ENCODE measurements around the gene XRCC4.
"Not testable (repeated sequence)": the region's sequence is repeated elsewhere in the genome, so short reads cannot be mapped to it uniquely, and the experiment has no call there.

XRCC4 gene

DNA sequence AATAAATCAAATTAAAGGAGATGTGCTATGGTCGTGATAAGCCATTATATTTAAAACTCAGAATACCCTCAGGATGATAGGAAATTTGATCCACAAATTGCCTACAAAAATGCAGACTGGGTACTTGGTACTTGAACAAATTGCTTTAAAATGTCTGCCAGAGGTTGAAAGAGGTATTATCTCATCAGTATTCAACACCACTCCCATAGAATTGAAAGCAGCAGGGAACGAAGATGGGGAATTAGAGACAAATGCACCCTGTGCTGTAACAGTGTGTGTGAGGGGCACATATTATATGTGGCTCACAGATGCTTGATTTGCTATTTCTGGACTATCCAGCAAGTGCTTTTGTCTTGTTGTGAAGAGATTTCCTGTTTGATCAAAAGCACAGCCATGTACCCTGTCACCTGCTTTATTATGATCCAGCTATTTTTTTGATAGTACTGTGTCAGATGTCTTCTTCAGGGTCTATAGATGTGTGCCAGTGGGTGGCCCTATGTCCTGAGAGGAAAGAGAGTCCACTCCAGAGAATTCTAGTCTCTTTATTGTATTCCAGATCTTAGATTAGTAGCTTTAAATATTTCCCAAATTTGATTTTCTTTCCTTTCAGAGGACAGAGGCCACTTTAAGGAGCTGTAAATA is 120.1 kb downstream of the XRCC4 start:
- DNase-seq, result no peak

DNA sequence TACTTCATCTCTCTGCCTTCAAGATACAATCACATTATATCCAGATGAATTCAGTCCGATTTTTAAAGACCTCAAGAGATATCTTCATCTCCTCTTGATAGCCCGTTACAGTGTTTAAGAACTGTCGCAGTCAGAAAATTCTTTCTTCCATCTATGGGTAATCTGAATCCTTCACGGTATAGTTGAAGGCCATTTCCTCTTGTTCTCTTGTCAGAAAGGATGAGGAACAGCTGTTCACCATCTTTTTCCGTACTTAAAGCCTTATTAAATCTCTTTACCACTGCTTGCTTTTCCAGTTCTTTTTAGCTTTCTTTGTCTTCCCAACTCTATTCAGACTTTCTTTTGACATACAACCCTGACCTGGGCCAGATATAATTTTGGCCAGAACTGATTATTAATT is 121.8 kb downstream of the XRCC4 start:
- no peak for DNase-seq

- no peak for DNase-seq
Observed at GRCh38 chr5:83204651-83205050, 127.3 kb downstream of the XRCC4 start.

GRCh38 chr5:83209963-83210362 is 132.6 kb downstream of the XRCC4 start:
- no peak for DNase-seq

GRCh38 chr5:83219077-83219476 is 141.7 kb downstream of the XRCC4 start:
- DNase-seq, result no peak

DNA sequence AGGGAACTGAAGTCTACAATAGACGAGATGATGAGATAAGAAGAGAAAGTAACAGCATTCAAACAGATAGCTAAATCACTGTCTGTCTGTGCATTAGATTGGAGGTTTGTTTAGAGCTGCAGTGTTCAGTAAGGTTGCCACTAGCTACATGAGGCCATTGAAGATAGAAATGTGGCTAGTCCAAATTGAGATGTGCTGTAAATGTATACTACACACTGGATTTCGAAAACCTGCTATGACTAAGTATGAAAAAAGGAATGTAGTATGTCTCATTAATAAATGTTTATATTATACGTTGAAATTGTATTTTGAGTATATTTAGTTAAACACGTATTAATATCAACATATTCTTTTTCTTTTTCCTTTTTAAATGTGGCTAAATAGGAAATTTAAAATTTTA is 142.1 kb downstream of the XRCC4 start:
- no peak for DNase-seq

DNA sequence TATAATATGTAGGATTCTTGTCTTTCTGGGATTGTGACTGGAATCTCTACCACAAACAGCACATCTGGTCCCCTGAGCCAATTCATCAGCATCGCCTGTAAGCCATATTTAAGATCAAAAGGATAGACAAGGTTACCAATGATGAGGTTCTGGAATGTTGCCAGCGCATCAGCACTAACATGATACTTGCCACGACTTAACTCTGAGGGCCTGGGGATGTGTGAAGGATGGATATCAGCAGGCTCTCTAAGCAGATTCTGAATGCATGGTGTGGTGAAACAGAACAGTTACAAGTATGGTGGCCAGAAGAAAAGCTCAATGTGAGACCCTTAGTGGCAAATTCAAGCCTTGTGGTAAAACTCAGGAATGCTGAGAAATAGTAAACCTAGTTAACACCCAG is 143.0 kb downstream of the XRCC4 start:
- DNase-seq, result no peak

DNA sequence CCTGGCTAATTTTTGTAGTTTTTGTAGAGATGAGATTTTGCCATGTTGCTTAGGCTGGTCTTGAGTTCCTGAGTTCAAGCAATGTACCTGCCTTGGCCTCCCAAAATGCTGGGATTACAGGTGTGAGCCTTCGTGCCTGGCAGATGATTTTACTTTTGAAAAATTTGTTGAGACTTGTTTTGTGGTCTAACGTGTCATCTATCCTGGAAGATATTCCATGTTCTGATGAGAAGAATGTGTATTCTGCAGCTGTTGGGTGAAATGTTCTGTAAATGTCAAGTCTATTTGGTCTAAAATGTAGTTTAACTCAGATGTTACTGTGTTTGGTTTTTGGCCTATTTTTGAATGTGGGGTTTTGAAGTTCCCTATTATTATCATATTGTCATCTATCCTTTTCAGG is 145.6 kb downstream of the XRCC4 start:
- DNase-seq, result no peak

DNA sequence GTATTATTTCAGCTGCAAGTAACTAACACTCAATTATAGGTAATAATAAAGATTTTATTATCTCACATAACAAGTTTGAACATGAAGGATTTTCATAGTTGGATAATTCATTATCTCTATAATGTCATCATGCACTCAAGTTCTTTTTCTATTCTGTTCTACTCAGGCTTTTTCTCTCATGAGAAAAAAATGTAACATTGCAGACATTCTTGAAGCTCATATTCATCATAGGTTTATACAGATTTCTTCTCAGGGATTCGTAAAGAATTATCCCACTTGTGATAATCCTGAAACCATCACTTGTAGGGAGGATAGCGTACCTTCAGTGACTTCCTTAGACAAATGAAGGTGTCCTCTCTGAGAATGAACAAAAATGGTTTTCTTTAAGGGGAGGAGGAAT is 150.3 kb downstream of the XRCC4 start:
- no peak for DNase-seq

DNA sequence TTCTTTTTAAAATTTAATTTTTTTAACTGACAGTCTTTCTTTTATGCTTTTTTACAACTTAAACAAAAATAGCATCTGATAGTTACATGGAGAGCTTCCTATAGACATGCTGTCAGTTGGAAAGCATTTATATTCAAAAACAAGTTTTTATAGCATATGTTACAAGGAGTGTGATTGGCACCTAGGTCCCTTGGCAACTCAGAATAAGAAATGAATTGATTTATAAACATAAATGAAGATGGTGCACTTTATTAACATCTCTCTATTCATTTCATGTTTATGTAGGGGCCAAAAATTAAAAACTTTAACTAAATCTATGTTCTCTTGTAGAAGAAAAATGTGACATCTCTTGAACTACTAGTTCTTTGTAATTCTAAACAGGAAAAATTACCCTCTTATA is 153.2 kb downstream of the XRCC4 start:
- no peak for DNase-seq

- no peak for DNase-seq
Observed at GRCh38 chr5:83244516-83244915, 167.2 kb downstream of the XRCC4 start.

DNA sequence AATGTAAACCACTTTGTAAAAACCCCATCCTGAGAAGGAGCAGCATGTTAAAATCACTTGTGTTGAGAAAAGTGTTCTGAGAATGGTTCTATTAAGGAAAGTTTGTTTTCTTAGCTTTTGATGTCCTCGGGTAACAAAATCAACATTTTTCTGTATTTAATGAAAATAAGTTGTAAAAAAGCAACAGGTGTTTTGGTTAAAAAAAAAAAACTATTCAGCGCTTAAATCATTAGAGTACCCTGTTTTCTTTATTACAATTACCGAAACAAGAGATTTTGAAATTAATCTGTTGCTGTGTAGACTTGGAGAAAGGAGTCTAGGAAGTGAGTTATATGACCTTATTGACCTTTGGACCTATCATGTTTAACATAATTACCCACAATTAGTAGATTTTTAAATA is 167.7 kb downstream of the XRCC4 start:
- DNase-seq, result no peak

DNA sequence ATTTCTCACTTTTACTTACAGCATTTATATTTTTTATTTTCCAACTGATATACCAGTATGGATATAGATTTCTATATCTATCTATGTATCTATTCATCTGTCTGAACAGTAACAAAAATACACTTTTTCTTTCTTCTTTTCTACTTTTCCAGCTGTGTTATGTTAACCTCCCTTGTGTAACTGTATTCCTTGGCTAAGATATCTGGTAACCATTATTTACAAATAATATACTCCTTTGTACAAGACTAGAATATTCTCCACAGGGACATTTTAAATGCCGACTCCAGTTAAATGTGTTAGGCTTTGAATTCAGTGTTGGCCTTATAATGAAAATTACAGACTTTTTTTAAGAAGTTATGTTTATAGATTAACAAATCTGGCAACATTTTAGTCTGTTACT is 168.7 kb downstream of the XRCC4 start:
- no peak for DNase-seq

GRCh38 chr5:83249156-83249555 is 171.8 kb downstream of the XRCC4 start:
- DNase-seq, result no peak

DNA sequence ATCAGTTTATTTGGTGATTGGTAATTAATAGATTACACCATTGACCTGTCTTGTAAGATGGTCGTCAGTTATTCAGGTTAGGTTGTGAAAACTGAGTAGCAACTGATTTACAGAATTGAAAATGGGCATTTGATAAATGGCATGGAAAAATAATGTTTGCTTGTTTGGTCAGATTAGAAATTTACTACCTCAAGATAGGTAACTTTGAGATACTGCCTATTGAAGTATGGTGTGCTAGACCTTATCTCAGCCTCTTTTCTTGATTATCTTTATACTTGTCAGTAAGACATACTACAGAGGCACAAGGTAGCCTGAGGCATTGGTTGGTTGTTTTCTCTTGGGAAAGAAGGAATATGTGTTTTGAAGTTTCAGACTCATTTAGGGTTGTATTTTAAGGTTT is 174.5 kb downstream of the XRCC4 start:
- no peak for DNase-seq

DNA sequence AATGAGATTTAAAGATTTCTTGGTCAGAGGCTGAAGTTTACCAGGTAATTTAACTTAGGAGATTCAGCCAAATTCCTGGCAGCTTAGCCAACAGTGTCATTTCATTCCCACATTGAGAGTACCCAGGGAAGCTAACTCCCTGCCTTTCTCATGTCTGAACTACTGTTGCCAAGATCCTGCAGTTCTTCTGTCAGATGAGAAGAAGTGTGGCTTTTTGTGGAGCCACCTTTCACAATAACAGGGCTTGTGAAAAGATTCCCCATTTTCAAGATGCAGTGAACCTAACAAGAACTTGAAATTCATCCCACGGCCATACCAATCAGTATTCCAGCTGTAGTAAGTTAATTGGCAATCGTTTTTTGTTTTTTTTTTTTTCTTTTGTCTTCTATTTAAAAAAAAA is 176.4 kb downstream of the XRCC4 start:
- no peak for DNase-seq

DNA sequence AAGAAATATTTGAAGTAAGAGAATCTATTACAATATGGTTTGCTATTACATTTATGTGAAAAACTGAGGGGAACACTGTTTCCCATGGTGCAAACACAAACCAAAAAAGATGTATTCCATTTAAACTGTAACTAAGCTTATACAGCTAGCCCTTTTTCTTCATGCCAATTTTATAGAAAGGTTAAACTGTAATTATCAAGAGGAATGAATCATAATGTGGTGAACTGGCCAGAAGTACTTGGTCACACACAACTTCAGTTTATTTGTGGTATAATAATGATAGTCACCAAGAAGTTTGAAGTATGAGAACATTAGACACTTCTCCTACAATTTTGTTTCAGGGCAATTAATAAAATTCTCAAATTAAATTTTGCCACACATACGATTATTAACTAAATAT is 177.9 kb downstream of the XRCC4 start:
- DNase-seq, result no peak

- no peak for DNase-seq
Observed at GRCh38 chr5:83256091-83256780, 178.9 kb downstream of the XRCC4 start.

GRCh38 chr5:83257684-83258083 is 180.3 kb downstream of the XRCC4 start:
- DNase-seq, result not testable (repeated sequence)

DNA sequence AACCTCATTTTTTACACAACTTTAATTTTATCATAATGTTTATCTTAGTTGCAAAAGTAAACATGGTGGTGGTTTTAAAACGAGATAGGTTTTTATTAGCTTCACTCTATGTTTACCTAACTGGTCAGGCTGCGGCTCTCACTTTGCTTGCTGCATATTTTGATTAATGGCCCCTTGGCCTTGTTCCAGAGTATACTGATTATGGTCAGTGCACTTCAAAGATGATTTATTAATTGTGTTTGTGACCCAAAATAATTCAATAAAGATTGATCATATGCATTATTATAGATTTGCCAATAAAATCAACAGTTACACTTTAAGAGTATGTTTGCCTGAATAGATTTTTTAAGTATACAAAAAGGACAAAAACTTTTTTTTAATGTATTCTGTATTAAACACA is 188.0 kb downstream of the XRCC4 start:
- DNase-seq, result no peak

DNA sequence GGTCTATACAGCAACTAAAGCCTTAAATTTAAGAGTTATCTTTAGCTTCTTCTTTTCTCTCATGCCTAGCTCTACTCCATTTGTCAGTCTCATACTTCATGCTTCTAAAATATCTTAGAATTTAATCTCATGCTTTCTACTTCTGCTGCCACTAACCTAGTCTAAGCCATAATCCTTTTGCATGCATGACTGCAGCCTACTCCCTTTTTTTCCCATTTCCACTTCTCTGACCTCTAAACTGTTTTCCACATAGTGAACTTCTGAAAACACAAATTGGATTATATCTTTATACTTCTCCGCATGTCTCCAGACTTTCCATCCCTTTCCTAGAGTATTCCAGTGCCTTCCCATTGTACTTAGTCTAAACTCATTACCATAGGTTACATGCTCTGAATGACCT is 193.0 kb downstream of the XRCC4 start:
- DNase-seq, result no peak

GRCh38 chr5:83277154-83277553 is 199.8 kb downstream of the XRCC4 start:
- DNase-seq, result no peak

GRCh38 chr5:83277953-83278352 is 200.6 kb downstream of the XRCC4 start:
- no peak for DNase-seq

- DNase-seq, result no peak
Observed at GRCh38 chr5:83281176-83281575, 203.8 kb downstream of the XRCC4 start.

GRCh38 chr5:83281658-83282057 is 204.3 kb downstream of the XRCC4 start:
- DNase-seq, result no peak
